A549 (cell line): ENCODE results near the gene DISP2. TPM values are rescaled to one million over a fixed set of nuclear protein-coding genes. Genes with fewer than 3 reads are reported as not detected.

Source experiments
- ATAC-seq, 2 experiments: fragments of 200-7000 bp in 1 of 2; fragments of >200 bp in 1 of 2; cut with Nextera tagmentation in 1 of 2; cut with Tn5 transposase in 1 of 2; 3 replicates each; pipeline versions ENCODE4 v1.8.0 to v1.9.1; 2018 to 2020; ENCODE audit warnings: mild to moderate bottlenecking in 1 of 2, moderate library complexity in 1 of 2
- CTCF ChIA-PET: fragments of 300-600 bp; sonication (Branson Sonifier 250); formaldehyde crosslinking; extraction: SDS; loops from one replicate; lab custom pipeline; 2021; ENCODE audit warnings: antibody characterized with exemption, inconsistent platforms; lab: Yijun Ruan, JAX
- POLR2A ChIA-PET: fragments of 350-600 bp; formaldehyde crosslinking; extraction: SDS; loops from one replicate; lab custom pipeline; 2021; ENCODE audit warnings: antibody characterized with exemption, inconsistent platforms; lab: Yijun Ruan, JAX
- DNase-seq, 2 experiments: peaks; one replicate each; pipeline versions ENCODE4 v3.0.0 to v3.0.0-alpha.2; 2011 to 2016; ENCODE audit warnings: low read depth in 1 of 2, low spot score in 1 of 2
- FAIRE-seq: peaks from 2 replicates; lab custom pipeline; 2011; peaks lifted over from hg19 to GRCh38; lab: Jason Lieb, UNC
- H3K27ac ChIP-seq, 2 experiments: fragments of >200 bp; sonication (Bioruptor Twin); formaldehyde crosslinking; 3 replicates each; pipeline ENCODE4 v1.5.1; 2016 to 2017
- H3K4me1 ChIP-seq: fragments of >200 bp; sonication (Bioruptor Twin); formaldehyde crosslinking; 3 replicates; pipeline ENCODE4 v1.6.1; 2016
- H3K4me2 ChIP-seq: fragments of >200 bp; sonication (Bioruptor Twin); formaldehyde crosslinking; 3 replicates; pipeline ENCODE4 v1.6.1; 2016
- H3K4me3 ChIP-seq: fragments of >200 bp; sonication (Bioruptor Twin); formaldehyde crosslinking; 3 replicates; pipeline ENCODE4 v1.5.1; 2016
- H3K9me3 ChIP-seq: fragments of >200 bp; sonication (Bioruptor Twin); formaldehyde crosslinking; 3 replicates; pipeline ENCODE4 v1.6.1; 2016
- BHLHE40 ChIP-seq: IDR thresholded peaks from 2 replicates; pipeline ENCODE4 v1.6.1; 2012; ENCODE audit warnings: low read depth, low read length, inconsistent platforms
- CBX2 ChIP-seq: fragments of 200-600 bp; sonication (generic); IDR thresholded peaks from 2 replicates; pipeline ENCODE4 v1.6.1; 2016; ENCODE audit warnings: low read depth, mild to moderate bottlenecking, borderline replicate concordance
- CEBPB ChIP-seq, 2 experiments: fragments of >200 bp in 1 of 2; sonication (Bioruptor Twin) in 1 of 2; formaldehyde crosslinking in 1 of 2; IDR thresholded peaks; 2 replicates each; pipeline ENCODE4 v1.6.1; 2012 to 2016
- E2F6 ChIP-seq: IDR thresholded peaks from 2 replicates; pipeline ENCODE4 v1.6.1; 2012; ENCODE audit warnings: low read depth, borderline replicate concordance
- EHF ChIP-seq: fragments of 250-450 bp; sonication (Bioruptor Pico); IDR thresholded peaks from 2 replicates; pipeline ENCODE4 v1.5.0; 2020; ENCODE audit warnings: mild to moderate bottlenecking
- EHMT2 ChIP-seq: fragments of 200-600 bp; sonication (generic); IDR thresholded peaks from 2 replicates; pipeline ENCODE4 v1.6.1; 2016; ENCODE audit warnings: antibody characterized with exemption, low read depth, mild to moderate bottlenecking, moderate library complexity
- ELK1 ChIP-seq: fragments of 150-350 bp; IDR thresholded peaks from 2 replicates; pipeline ENCODE4 v1.6.1; 2014; ENCODE audit warnings: low read depth, mild to moderate bottlenecking, low read length
- ESRRA ChIP-seq: fragments of 150-350 bp; IDR thresholded peaks from 2 replicates; pipeline ENCODE4 v1.6.1; 2014; ENCODE audit warnings: mild to moderate bottlenecking, low read length, borderline replicate concordance
- FOSB ChIP-seq: fragments of 250-450 bp; sonication (Bioruptor Pico); IDR thresholded peaks from 2 replicates; pipeline ENCODE4 v1.5.0; 2020; ENCODE audit warnings: mild to moderate bottlenecking, moderate library complexity
- FOSL2 ChIP-seq, 2 experiments: fragments of 450-650 bp in 1 of 2; fragments of >200 bp in 1 of 2; sonication (Bioruptor Twin) in 1 of 2; formaldehyde crosslinking; IDR thresholded peaks; 2 replicates each; pipeline versions ENCODE4 v1.5.0 to v1.6.1; 2016 to 2020; ENCODE audit warnings: mild to moderate bottlenecking in 1 of 2, moderate library complexity in 1 of 2
- FOXS1 ChIP-seq: fragments of 250-450 bp; sonication (Bioruptor Pico); IDR thresholded peaks from 2 replicates; pipeline ENCODE4 v1.5.0; 2020; ENCODE audit warnings: mild to moderate bottlenecking, moderate library complexity
- HEYL ChIP-seq: fragments of 250-450 bp; sonication (Bioruptor Pico); IDR thresholded peaks from 2 replicates; pipeline ENCODE4 v1.8.0; 2021; ENCODE audit warnings: mild to moderate bottlenecking, moderate library complexity
- HOXB5 ChIP-seq: fragments of 250-450 bp; sonication (Bioruptor Pico); IDR thresholded peaks from 2 replicates; pipeline ENCODE4 v1.5.0; 2020; ENCODE audit warnings: mild to moderate bottlenecking, moderate library complexity
- NR3C1 ChIP-seq: fragments of >200 bp; sonication (Bioruptor Twin); formaldehyde crosslinking; IDR thresholded peaks from 3 replicates; pipeline ENCODE4 v1.6.1; 2017
- PBX3 ChIP-seq: IDR thresholded peaks from 2 replicates; pipeline ENCODE4 v1.6.1; 2012
- PHF8 ChIP-seq: fragments of 200-600 bp; sonication (generic); IDR thresholded peaks from 2 replicates; pipeline ENCODE4 v1.6.1; 2016; ENCODE audit warnings: low read depth, mild to moderate bottlenecking, antibody characterized with exemption, moderate library complexity, borderline replicate concordance
- POLR2AphosphoS2 ChIP-seq: conservative IDR thresholded peaks from 2 replicates; pipeline ENCODE4 v1.6.1; 2012; ENCODE audit warnings: low read length, improper control_type of control experiment, inconsistent platforms
- RAD21 ChIP-seq, 2 experiments: fragments of >200 bp in 1 of 2; sonication (Bioruptor Twin) in 1 of 2; formaldehyde crosslinking in 1 of 2; IDR thresholded peaks in 1 of 2; conservative IDR thresholded peaks in 1 of 2; 2 replicates in 1 of 2; 3 replicates in 1 of 2; pipeline ENCODE4 v1.6.1; 2012 to 2018; ENCODE audit warnings: inconsistent platforms in 1 of 2
- REST ChIP-seq: fragments of 200-600 bp; sonication (generic); IDR thresholded peaks from 2 replicates; pipeline ENCODE4 v1.6.1; 2016; ENCODE audit warnings: antibody characterized with exemption, mild to moderate bottlenecking, moderate library complexity
- ZNF302 ChIP-seq: fragments of 250-450 bp; sonication (Bioruptor Pico); IDR thresholded peaks from 2 replicates; pipeline ENCODE4 v1.9.0; 2021; ENCODE audit warnings: inconsistent platforms, mild to moderate bottlenecking, moderate library complexity
- WGBS: methylation state at CpG from one replicate; pipeline ENCODE4 v1.1.6; 2017; ENCODE audit errors: missing lambda C conversion rate; 5-methylcytosine and 5-hydroxymethylcytosine counted together
- polyA plus RNA-seq, 4 experiments: library from polyadenylated mRNA; depleted of rRNA in 3 of 4; stranded (reverse); fragments of >200 nt; fragmentation: RNase III in 1 of 4; extraction: RNeasy Plus Mini Kit Qiagen cat#74134 plus additional on column Dnase treatment in 1 of 4; gene quantifications; 2 replicates in 3 of 4; 3 replicates in 1 of 4; pipeline ENCODE4 v1.2.3, GENCODE V29; 2011 to 2017

Gene DISP2
- polyA plus RNA-seq, 2 of the 4 experiments (the other 2 are of a cell fraction), result 0.26 to 0.56 TPM

DNA sequence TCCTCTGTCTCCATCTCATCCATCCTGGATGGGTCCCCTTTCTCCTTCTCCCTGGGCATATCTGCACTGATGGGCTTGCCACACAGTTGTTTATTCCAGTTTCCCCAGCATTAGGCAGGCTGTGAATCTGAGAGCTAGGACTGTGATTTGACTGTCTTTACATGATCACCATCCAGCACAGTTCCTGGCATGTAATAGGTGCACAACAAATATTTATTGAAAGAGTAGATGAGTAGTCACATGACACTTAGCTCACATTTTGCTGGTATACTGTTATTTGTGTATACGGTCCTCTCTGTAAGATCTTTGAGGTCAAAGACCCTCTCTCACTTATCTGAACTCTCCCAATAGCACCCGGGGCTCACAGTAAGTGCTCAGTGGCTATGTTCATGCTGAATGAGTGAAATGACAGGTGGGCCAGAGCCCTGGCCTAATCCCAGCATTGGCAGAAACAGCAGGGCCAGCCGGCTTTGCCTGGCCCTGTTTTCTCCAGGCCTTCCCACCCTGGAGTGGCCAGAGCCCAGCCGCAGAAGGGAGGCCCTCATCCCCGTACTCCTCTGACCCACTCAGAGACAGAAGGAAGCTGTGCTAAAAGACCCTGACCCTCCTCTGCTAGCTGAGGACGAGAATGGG, 66.6 kb downstream of the DISP2 start:
- Histone ChIP-seq H3K27ac (no peak overlapping the region), H3K4me2 (no peak overlapping the region), H3K9me3 (no peaks in the 10 kb centered on the region), H3K4me3 (no peak overlapping the region), H3K4me1 (peaks cover 4% of the 10 kb centered on the region; the same call in 2 of the 3 replicates)
- FAIRE-seq, result no peak
- DNase-seq, result no peak
- ChIA-PET POLR2A (no interaction called here), CTCF (interaction anchor here (0.7 to 8.4 kb wide), 13 partner anchors 25 to 151 kb away, joined by 3 to 59 read pairs (median 4); partner anchors contain the start of gene INAFM2)
- no peak for ATAC-seq
- WGBS, result 74% methylated on average over 5 of the region's 6 CpGs
- TF ChIP-seq HOXB5 (CRISPR knock-in tag) (no peak), ZNF302 (CRISPR knock-in tag) (no peak), HEYL (CRISPR knock-in tag) (no peak)
- TF ChIP-seq, all 56 proteins: peak for 0

GRCh38 chr15:40425681-40426080, 67.7 kb downstream of the DISP2 start:
- H3K27ac ChIP-seq, result no peak overlapping the region
- ChIA-PET POLR2A (no interaction called here), CTCF (interaction anchor here (1.1 to 8.4 kb wide), 6 partner anchors 57 to 151 kb away, joined by 3 to 59 read pairs (median 28); partner anchors contain the start of gene INAFM2)
- no peak for FAIRE-seq
- H3K4me2 ChIP-seq, result no peak overlapping the region
- H3K9me3 ChIP-seq, result no peaks in the 10 kb centered on the region
- H3K4me1 ChIP-seq, result peaks cover 4% of the 10 kb centered on the region; the same call in 2 of the 3 replicates
- no peak for DNase-seq
- H3K4me3 ChIP-seq, result no peak overlapping the region
- ATAC-seq, result no peak
- TF ChIP-seq E2F6 (no peak), EHMT2 (no peak), CBX2 (no peak), FOSB (CRISPR knock-in tag) (no peak), PHF8 (no peak), FOXS1 (CRISPR knock-in tag) (no peak), BHLHE40 (no peak), REST (no peak), ESRRA (no peak), NR3C1 (no peak), FOSL2 (IDR thresholded peaks at IDR 0.05) (no peak), FOSL2 (CRISPR knock-in tag; IDR thresholded peaks at IDR 0.05) (no peak), PBX3 (no peak), ELK1 (no peak), EHF (CRISPR knock-in tag) (no peak), CEBPB (IDR thresholded peaks at IDR 0.05) (no peak), RAD21 (conservative IDR thresholded peaks at IDR 0.05 in 1 of 2, IDR thresholded peaks at IDR 0.05 in 1 of 2) (no peak), POLR2AphosphoS2 (no peak)
- 82% methylated on average over 5 of the region's 5 CpGs for WGBS
